PC-3 (cell line): ENCODE results near the gene FAM83F.

ENCODE experiments used
- CTCF ChIP-seq: fragments of 300-600 bp; sonication (generic); conservative IDR thresholded peaks from 2 replicates; pipeline ENCODE4 v1.5.1; 2017; ENCODE audit warnings: antibody characterized with exemption, low read depth, mild to moderate bottlenecking, low read length
- EZH2 ChIP-seq: fragments of 300-600 bp; sonication (generic); IDR thresholded peaks from one replicate; pipeline ENCODE4 v1.6.1; 2017; ENCODE audit warnings: antibody characterized with exemption, mild to moderate bottlenecking, low read length; ENCODE audit not compliant: unreplicated experiment

- TF ChIP-seq CTCF, result no peak
- TF ChIP-seq EZH2, result no peak
These were observed 48.6 kb upstream of the FAM83F start for GRCh38 chr22:39946126-39946502.
